Cardiac muscle cell (in vitro differentiated cells and primary cell): ENCODE data around the gene FSCN2. TPM values are rescaled to one million over a fixed set of nuclear protein-coding genes. Genes with fewer than 3 reads are reported as not detected.
A peak's percentile ranks its signal among the peaks of the same experiment; 100 is the strongest.

Experiments used
- DNase-seq, 2 donors: peaks; one replicate each; pipeline versions ENCODE4 v3.0.0 to v3.0.0-alpha.2; 2010 to 2017; ENCODE audit warnings: low read depth in 1 of 2, low spot score in 1 of 2
- H3K27ac ChIP-seq: fragments of 200-600 bp; sonication (generic); 2 replicates; pipeline ENCODE4 v1.5.1; 2016
- H3K27me3 ChIP-seq: fragments of 200-600 bp; sonication (generic); 2 replicates; pipeline ENCODE4 v1.6.0; 2016; ENCODE audit warnings: control low read depth
- H3K36me3 ChIP-seq: fragments of 200-600 bp; sonication (generic); 2 replicates; pipeline ENCODE4 v1.5.1; 2016; ENCODE audit warnings: control low read depth
- H3K4me1 ChIP-seq: fragments of 200-600 bp; sonication (generic); 2 replicates; pipeline ENCODE4 v1.8.1; 2017; ENCODE audit warnings: low read depth, mild to moderate bottlenecking, mixed run types
- H3K4me3 ChIP-seq: fragments of 200-600 bp; sonication (generic); 2 replicates; pipeline ENCODE4 v1.5.1; 2016; ENCODE audit warnings: mild to moderate bottlenecking
- H3K9me3 ChIP-seq: fragments of 200-600 bp; sonication (generic); 2 replicates; pipeline ENCODE4 v1.5.1; 2017; ENCODE audit warnings: low read depth, mild to moderate bottlenecking, control low read depth
- polyA plus RNA-seq: library from polyadenylated mRNA; unstranded; fragments of >200 nt; fragmentation: Nextera tagmentation; extraction: Ambion mirVana; gene quantifications from 2 replicates; pipeline ENCODE4 v1.2.1, GENCODE V29; 2016
- total RNA-seq: library from RNA; depleted of rRNA; stranded (reverse); fragments of >200 nt; gene quantifications from 2 replicates; pipeline ENCODE4 v1.2.3, GENCODE V29; 2016
- TF ChIP-seq, protein P1 (sequence below): IDR thresholded peaks from 2 replicates; pipeline ENCODE4 v1.5.1; 2012; ENCODE audit warnings: low read depth, mild to moderate bottlenecking, low read length

Gene FSCN2
- total and polyA plus RNA-seq, 2 experiments from 2014 or later = 1.5 to 9.0 TPM

GRCh38 chr17:81549031-81549557 is 20.9 kb downstream of the FSCN2 start:
- DNase-seq = no peak
- Histone ChIP-seq H3K9me3 (no peaks in the 10 kb centered on the region), H3K4me3 (no peak overlapping the region), H3K27me3 (no peaks in the 10 kb centered on the region), H3K36me3 (peaks cover 18% of the 10 kb centered on the region), H3K4me1 (peaks cover 11% of the 10 kb centered on the region), H3K27ac (no peak overlapping the region)
- TF ChIP-seq, protein P1, sequence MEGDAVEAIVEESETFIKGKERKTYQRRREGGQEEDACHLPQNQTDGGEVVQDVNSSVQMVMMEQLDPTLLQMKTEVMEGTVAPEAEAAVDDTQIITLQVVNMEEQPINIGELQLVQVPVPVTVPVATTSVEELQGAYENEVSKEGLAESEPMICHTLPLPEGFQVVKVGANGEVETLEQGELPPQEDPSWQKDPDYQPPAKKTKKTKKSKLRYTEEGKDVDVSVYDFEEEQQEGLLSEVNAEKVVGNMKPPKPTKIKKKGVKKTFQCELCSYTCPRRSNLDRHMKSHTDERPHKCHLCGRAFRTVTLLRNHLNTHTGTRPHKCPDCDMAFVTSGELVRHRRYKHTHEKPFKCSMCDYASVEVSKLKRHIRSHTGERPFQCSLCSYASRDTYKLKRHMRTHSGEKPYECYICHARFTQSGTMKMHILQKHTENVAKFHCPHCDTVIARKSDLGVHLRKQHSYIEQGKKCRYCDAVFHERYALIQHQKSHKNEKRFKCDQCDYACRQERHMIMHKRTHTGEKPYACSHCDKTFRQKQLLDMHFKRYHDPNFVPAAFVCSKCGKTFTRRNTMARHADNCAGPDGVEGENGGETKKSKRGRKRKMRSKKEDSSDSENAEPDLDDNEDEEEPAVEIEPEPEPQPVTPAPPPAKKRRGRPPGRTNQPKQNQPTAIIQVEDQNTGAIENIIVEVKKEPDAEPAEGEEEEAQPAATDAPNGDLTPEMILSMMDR = no peak

DNA sequence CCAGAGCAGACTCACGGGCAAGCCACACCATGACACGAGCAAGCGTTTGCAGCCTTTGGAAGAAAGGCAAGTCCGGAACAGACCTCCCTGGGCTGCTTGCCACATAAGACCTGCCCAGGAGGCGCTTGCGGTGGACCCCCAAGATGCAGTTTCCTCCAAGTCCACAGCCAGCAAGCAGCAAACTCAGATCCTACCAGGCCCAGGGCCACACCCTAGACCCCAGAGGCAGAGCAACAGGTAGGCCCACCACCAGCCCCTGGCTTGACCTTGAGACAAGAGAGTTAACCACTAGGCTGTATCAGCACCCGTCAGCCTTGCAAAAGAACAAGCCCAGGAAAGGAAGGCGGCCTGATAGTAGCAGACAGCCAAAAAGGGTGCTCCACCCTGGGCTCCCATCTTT is 21.6 kb downstream of the FSCN2 start:
- H3K27me3 ChIP-seq = no peaks in the 10 kb centered on the region
- TF ChIP-seq, protein P1 = no peak
- peaks cover 17% of the 10 kb centered on the region for H3K36me3 ChIP-seq
- peaks cover 11% of the 10 kb centered on the region for H3K4me1 ChIP-seq
- DNase-seq = no peak
- no peak overlapping the region for H3K4me3 ChIP-seq
- no peak overlapping the region for H3K27ac ChIP-seq
- H3K9me3 ChIP-seq = no peaks in the 10 kb centered on the region

GRCh38 chr17:81550285-81550684 is 22.1 kb downstream of the FSCN2 start:
- Histone ChIP-seq H3K4me3 (no peak overlapping the region), H3K27ac (no peak overlapping the region), H3K4me1 (peaks cover 11% of the 10 kb centered on the region), H3K36me3 (peaks cover 12% of the 10 kb centered on the region), H3K27me3 (no peaks in the 10 kb centered on the region), H3K9me3 (no peaks in the 10 kb centered on the region)
- DNase-seq = no peak
- TF ChIP-seq, protein P1 = no peak

DNA sequence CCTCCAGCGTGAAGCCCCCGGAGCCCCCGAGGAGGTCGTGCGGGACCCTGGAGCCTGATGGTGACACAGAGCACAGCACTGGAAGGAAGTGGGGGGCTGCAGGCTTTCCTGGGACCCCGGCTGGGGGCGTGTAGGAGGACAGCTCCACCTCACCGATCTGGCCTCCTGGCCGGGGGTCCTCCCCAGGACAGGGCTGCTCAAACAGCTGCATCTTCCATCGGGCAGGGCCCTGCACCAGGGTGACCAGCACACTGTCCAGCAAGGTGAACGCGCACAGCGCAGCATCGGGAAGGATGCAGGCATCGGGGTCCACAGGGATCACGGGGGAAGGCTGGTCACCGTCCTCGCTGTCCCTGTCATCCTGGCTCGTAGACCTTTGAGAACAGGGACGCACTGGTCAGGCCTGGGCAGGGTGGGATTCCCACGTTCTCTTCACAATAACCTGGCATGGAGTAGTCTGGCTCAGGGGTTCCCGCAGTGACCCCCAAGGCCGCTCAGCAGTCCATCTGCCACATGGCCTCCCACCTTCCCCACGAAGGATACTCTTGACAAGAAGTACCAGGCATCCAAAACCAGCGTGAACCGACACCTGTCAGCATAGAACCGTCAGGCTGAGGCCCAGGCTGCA is 22.8 kb downstream of the FSCN2 start:
- Histone ChIP-seq H3K4me3 (peak overlapping the region; percentile 92), H3K27ac (no peak overlapping the region), H3K4me1 (peaks cover 18% of the 10 kb centered on the region), H3K9me3 (no peaks in the 10 kb centered on the region), H3K27me3 (no peaks in the 10 kb centered on the region), H3K36me3 (peaks cover 8% of the 10 kb centered on the region)
- DNase-seq = no peak
- TF ChIP-seq, protein P1 = no peak

GRCh38 chr17:81551458-81552243 is 23.5 kb downstream of the FSCN2 start:
- TF ChIP-seq, protein P1 = no peak
- Histone ChIP-seq H3K36me3 (peaks cover 4% of the 10 kb centered on the region), H3K4me3 (peak overlapping the region; percentile 92), H3K27me3 (no peaks in the 10 kb centered on the region), H3K9me3 (no peaks in the 10 kb centered on the region), H3K27ac (peak overlapping the region; percentile 51), H3K4me1 (peaks cover 25% of the 10 kb centered on the region)
- peak in 1 of 2 donors; percentile 43 for DNase-seq
